Adipocyte (in vitro differentiated cells): ENCODE measurements around the gene CYP2S1.

Experiments
- DNase-seq: peaks from one replicate; pipeline ENCODE4 v3.0.0-alpha.2; 2015; ENCODE audit warnings: low read depth
- H3K27me3 ChIP-seq: replicated peaks from 2 replicates; pipeline ENCODE4 v1.7.0; 2013; ENCODE audit warnings: mild to moderate bottlenecking, low read length, moderate library complexity; ENCODE audit not compliant: control insufficient read depth, insufficient read depth
- H3K36me3 ChIP-seq: 2 replicates; pipeline ENCODE4 v1.7.0; 2013; ENCODE audit warnings: low read length, mild to moderate bottlenecking, moderate library complexity; ENCODE audit not compliant: control insufficient read depth, insufficient read depth, severe bottlenecking
- H3K4me1 ChIP-seq: 2 replicates; pipeline ENCODE4 v1.7.0; 2013; ENCODE audit warnings: mild to moderate bottlenecking, low read length, moderate library complexity; ENCODE audit not compliant: control insufficient read depth, insufficient read depth
- H3K4me3 ChIP-seq: 2 replicates; pipeline ENCODE4 v1.7.0; 2013; ENCODE audit warnings: mild to moderate bottlenecking, low read length, moderate library complexity
- H3K9ac ChIP-seq: 2 replicates; pipeline ENCODE4 v1.7.0; 2013; ENCODE audit warnings: mild to moderate bottlenecking, low read length, moderate library complexity
- H3K9me3 ChIP-seq: 2 replicates; pipeline ENCODE4 v1.7.0; 2013; ENCODE audit warnings: mild to moderate bottlenecking, low read length, moderate library complexity; ENCODE audit not compliant: control insufficient read depth

The CYP2S1 gene

GRCh38 chr19:41232686-41233085 lies 39.7 kb downstream of the CYP2S1 start:
- no peaks in the 10 kb centered on the region for H3K27me3 ChIP-seq
- no peak overlapping the region for H3K9ac ChIP-seq
- peaks cover 3% of the 10 kb centered on the region for H3K4me1 ChIP-seq
- DNase-seq, result no peak
- no peak overlapping the region for H3K4me3 ChIP-seq
- H3K9me3 ChIP-seq, result no peaks in the 10 kb centered on the region
- H3K36me3 ChIP-seq, result peaks cover 38% of the 10 kb centered on the region

- no peaks in the 10 kb centered on the region for H3K9me3 ChIP-seq
- no peak overlapping the region for H3K9ac ChIP-seq
- peaks cover 46% of the 10 kb centered on the region for H3K36me3 ChIP-seq
- no peaks in the 10 kb centered on the region for H3K27me3 ChIP-seq
- peaks cover 3% of the 10 kb centered on the region for H3K4me1 ChIP-seq
- DNase-seq, result no peak
- no peak overlapping the region for H3K4me3 ChIP-seq
Measured at GRCh38 chr19:41233748-41234240, 40.8 kb downstream of the CYP2S1 start.

DNA sequence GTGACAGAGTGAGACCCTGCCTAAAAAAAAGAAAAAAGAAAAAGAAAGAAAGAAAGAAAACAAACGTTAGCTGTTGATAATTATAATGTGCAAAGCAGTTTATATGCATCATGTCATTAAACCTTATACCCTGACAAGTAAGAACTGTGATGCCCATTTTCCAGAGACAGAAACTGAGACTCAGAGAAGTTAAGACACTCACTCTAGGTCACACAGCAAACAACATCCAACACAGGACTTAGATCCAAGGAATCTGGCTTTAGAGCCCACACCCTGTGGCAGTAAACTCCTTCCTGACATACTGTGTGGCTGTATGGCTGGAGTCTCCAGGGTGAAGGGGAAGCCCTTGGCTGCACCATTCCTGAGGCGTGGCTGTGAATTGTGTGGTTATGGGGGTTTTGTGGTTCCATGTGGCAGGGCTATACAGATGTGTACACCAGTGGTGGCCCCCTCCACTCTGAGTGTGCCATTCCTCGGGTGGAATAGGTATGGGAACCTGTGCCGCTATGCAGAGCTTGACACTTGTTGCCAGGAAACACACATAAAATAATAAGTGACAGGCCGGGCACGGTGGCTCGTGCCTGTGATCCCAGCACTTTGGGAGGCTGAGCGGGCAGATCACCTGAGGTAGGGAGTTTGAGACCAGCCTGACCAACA lies 41.6 kb downstream of the CYP2S1 start:
- Histone ChIP-seq H3K27me3 (no peaks in the 10 kb centered on the region), H3K9me3 (no peaks in the 10 kb centered on the region), H3K4me3 (no peak overlapping the region), H3K36me3 (peaks cover 55% of the 10 kb centered on the region), H3K4me1 (peaks cover 2% of the 10 kb centered on the region), H3K9ac (no peak overlapping the region)
- no peak for DNase-seq

- no peaks in the 10 kb centered on the region for H3K4me1 ChIP-seq
- H3K4me3 ChIP-seq, result no peak overlapping the region
- no peaks in the 10 kb centered on the region for H3K9me3 ChIP-seq
- DNase-seq, result no peak
- H3K27me3 ChIP-seq, result no peaks in the 10 kb centered on the region
- no peak overlapping the region for H3K9ac ChIP-seq
- peaks cover 61% of the 10 kb centered on the region for H3K36me3 ChIP-seq
Measured at GRCh38 chr19:41235480-41235879, 42.5 kb downstream of the CYP2S1 start.

DNA sequence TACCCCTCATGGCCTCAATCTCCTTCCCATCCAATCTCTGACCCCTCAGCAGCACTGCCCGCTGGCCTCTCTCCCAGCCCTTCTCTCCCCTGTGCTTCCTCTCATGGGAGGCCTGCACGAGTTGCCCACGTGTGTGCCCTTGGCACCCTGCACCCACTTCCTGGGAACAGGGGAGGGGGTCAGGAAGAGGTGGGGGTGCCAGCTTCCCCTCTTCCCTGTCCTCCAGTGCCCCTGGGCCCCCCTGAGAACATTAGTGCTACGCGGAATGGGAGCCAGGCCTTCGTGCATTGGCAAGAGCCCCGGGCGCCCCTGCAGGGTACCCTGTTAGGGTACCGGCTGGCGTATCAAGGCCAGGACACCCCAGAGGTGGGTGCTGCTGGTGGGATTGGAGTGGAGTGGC lies 45.2 kb downstream of the CYP2S1 start:
- no peak for DNase-seq
- no peak overlapping the region for H3K4me3 ChIP-seq
- H3K36me3 ChIP-seq, result peaks cover 81% of the 10 kb centered on the region
- H3K9ac ChIP-seq, result no peak overlapping the region
- H3K9me3 ChIP-seq, result no peaks in the 10 kb centered on the region
- H3K27me3 ChIP-seq, result no peaks in the 10 kb centered on the region
- no peaks in the 10 kb centered on the region for H3K4me1 ChIP-seq

GRCh38 chr19:41239363-41239762 lies 46.3 kb downstream of the CYP2S1 start:
- no peaks in the 10 kb centered on the region for H3K27me3 ChIP-seq
- H3K36me3 ChIP-seq, result peaks cover 84% of the 10 kb centered on the region
- H3K9me3 ChIP-seq, result no peaks in the 10 kb centered on the region
- no peak overlapping the region for H3K9ac ChIP-seq
- no peak overlapping the region for H3K4me3 ChIP-seq
- no peaks in the 10 kb centered on the region for H3K4me1 ChIP-seq
- DNase-seq, result no peak

DNA sequence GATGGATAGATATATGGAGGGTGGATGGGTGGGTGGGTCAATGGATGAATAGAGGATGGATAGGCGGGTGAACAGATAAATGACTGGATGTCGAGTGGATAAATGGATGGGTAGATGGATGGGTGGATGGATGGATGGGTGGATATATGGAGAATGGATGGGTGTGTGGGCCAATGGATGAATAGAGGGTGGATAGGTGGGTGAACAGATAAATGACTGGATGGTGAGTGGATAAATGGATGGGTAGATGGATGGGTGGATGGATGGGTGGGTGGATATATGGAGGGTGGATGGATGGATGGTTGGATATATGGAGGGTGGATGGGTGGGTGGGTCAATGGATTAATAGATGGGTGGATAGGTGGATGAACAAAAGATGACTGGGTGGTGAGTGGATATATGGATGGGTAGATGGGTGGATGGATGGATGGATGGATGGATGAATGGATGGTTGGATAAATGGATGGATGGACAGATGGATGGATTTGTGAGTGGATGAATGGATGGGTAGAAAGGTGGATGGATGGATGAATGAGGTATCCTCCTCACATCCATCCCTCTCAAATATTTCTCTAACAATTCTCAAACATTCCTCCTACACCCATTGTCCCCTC lies 47.0 kb downstream of the CYP2S1 start:
- Histone ChIP-seq H3K4me1 (no peaks in the 10 kb centered on the region), H3K4me3 (no peak overlapping the region), H3K27me3 (no peaks in the 10 kb centered on the region), H3K9me3 (no peaks in the 10 kb centered on the region), H3K36me3 (peaks cover 85% of the 10 kb centered on the region), H3K9ac (no peak overlapping the region)
- DNase-seq, result no peak

- peaks cover 96% of the 10 kb centered on the region for H3K36me3 ChIP-seq
- DNase-seq, result no peak
- H3K9ac ChIP-seq, result no peak overlapping the region
- no peak overlapping the region for H3K4me3 ChIP-seq
- no peaks in the 10 kb centered on the region for H3K27me3 ChIP-seq
- no peaks in the 10 kb centered on the region for H3K9me3 ChIP-seq
- H3K4me1 ChIP-seq, result no peaks in the 10 kb centered on the region
Measured at GRCh38 chr19:41241859-41242258, 48.8 kb downstream of the CYP2S1 start.

DNA sequence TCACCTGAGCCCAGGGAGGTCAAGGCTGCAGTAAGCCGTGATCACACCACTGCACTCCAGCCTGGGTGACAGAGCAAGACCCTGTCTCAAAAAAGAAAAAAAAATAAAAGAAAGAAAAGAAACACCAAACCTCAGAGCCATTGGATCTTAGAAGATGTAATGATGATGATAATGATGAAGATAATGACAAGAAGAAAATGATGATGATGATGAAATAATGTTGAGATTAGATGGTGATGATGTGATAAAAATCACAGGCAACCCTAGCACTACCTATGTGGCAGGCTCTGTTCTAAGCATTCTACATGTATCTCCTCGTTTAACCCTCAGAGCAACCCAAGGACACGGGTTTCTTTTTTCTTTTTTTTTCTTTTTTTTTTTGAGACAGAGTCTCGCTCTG lies 51.1 kb downstream of the CYP2S1 start:
- H3K4me3 ChIP-seq, result no peak overlapping the region
- no peaks in the 10 kb centered on the region for H3K4me1 ChIP-seq
- H3K9ac ChIP-seq, result no peak overlapping the region
- H3K36me3 ChIP-seq, result peaks cover 90% of the 10 kb centered on the region
- no peak for DNase-seq
- no peaks in the 10 kb centered on the region for H3K9me3 ChIP-seq
- H3K27me3 ChIP-seq, result no peaks in the 10 kb centered on the region

DNA sequence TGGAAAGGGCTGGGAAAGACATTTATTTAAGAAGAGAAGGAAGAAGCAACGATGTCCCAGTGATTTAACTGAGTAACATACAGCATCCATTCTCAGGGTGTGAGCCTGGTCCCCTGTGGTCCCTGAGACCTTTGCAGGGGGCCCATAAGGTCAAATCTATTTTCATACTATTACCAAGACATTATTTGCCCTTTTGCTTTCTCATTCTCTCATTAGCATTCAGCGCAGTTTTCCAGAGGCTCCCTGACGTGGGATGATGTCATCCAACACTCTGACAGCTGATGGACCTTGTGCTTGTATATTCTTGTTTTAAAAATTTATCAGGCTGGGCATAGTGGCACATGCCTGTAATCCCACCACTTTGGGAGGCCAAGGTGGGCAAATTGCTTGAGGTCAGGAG lies 52.8 kb downstream of the CYP2S1 start:
- Histone ChIP-seq H3K9ac (no peak overlapping the region), H3K9me3 (no peaks in the 10 kb centered on the region), H3K4me3 (no peak overlapping the region), H3K4me1 (no peaks in the 10 kb centered on the region), H3K27me3 (no peaks in the 10 kb centered on the region), H3K36me3 (peaks cover 92% of the 10 kb centered on the region)
- DNase-seq, result no peak

DNA sequence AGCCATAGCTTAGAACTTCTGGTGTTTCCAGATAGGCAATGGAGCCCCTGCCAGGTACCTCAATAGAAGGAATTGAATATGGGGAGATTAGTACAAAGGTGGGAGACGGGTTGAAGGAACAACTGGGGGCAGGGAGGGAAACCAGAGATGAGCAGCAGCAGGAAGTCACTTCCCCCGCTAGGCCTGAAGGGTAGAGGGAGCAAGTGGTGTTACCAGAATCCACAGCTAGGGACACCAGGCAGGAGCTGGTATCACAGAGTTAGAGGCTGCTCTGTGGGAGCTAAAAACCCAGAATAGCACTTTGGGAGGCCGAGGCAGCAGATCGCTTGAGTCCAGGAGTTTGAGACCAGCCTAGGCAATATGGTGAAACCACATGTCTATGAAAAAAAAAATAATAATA lies 55.9 kb downstream of the CYP2S1 start:
- H3K9ac ChIP-seq, result no peak overlapping the region
- no peak for DNase-seq
- no peak overlapping the region for H3K4me3 ChIP-seq
- no peaks in the 10 kb centered on the region for H3K27me3 ChIP-seq
- H3K9me3 ChIP-seq, result no peaks in the 10 kb centered on the region
- H3K36me3 ChIP-seq, result peaks cover 89% of the 10 kb centered on the region
- no peaks in the 10 kb centered on the region for H3K4me1 ChIP-seq
